HG02588 (cell line): ENCODE results near the gene C1RL.

Experiments used
- ATAC-seq: cut with Tn5 transposase; IDR thresholded peaks from one replicate; pipeline ENCODE4 v1.9.1; 2021; ENCODE audit warnings: mild to moderate bottlenecking, moderate library complexity; ENCODE audit not compliant: unreplicated experiment

Gene C1RL, protein sequence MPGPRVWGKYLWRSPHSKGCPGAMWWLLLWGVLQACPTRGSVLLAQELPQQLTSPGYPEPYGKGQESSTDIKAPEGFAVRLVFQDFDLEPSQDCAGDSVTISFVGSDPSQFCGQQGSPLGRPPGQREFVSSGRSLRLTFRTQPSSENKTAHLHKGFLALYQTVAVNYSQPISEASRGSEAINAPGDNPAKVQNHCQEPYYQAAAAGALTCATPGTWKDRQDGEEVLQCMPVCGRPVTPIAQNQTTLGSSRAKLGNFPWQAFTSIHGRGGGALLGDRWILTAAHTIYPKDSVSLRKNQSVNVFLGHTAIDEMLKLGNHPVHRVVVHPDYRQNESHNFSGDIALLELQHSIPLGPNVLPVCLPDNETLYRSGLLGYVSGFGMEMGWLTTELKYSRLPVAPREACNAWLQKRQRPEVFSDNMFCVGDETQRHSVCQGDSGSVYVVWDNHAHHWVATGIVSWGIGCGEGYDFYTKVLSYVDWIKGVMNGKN

GRCh38 chr12:7108796-7109571 is at the start of gene C1RL:
Gene C1RL (minus strand): TSS chr12:7109214. CDS start chr12:7109180, 34 bp downstream.
- no peak for ATAC-seq

DNA sequence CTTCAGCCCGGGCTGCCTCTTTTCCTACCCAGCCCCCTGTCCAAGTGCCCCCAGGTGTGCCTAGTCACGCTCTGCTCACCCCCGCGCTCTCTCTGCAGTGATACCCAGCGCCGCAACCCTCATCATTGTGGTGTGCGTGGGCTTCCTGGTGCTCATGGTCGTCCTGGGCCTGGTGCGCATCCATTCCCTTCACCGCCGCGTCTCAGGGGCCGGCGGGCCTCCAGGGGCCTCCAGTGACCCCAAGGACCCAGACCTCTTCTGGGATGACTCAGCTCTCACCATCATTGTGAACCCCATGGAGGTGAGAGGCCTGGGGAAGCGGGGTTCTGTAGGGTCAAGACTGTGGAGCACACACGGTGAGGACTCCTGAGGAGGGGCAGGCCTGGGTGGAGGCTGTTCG is 48.4 kb upstream of the C1RL start:
- no peak for ATAC-seq

DNA sequence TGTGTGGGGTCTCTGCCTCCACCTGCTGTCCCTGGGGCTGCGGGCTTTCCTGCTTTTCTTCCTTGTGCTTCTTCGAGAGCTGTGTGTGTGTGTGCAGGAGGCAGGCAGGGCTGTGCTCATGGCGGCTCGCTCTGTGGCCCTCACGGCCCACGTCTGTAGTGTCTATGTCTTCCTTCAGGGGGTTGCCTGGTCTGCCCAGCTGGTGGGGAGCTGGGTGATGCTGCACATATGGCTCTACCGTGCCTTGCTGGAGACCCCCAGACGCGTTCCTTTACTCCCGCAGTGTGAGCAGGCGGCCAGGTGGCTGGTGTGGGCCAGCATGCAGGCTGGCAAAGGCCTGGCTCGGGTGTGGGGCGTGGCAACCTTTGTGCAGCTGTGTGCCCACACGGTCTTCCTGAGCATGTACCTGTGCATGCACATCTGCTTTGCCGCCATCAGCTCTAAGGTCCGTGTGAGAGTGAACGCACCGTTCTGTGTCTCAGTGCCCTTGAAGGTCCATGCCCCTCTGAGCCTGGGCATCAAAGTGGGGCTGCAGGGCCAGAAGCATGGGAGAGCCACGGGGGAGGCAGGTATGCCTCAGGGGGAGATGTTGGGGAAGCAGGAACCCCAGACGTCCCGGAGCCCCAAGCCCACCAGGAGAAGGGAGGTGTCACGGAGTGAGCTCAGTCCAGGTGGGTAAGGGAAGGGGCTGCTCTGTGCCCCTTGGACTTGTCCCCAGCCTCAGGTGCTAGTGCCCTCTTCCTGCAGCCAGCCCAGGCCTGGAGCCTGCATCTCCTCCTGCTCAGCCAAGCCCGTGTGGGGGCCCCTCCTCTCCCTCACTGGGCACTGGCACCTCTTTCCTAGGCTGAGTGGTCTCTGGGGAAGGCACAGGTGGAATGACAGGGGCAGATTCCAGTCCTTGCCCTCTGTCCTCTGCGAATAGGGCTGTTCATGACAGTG is 47.5 kb upstream of the C1RL start:
- ATAC-seq, result no peak

GRCh38 chr12:7155471-7156034 is 46.5 kb upstream of the C1RL start:
- ATAC-seq, result no peak

- ATAC-seq, result no peak
These were observed 46.0 kb upstream of the C1RL start for GRCh38 chr12:7154901-7155470.

DNA sequence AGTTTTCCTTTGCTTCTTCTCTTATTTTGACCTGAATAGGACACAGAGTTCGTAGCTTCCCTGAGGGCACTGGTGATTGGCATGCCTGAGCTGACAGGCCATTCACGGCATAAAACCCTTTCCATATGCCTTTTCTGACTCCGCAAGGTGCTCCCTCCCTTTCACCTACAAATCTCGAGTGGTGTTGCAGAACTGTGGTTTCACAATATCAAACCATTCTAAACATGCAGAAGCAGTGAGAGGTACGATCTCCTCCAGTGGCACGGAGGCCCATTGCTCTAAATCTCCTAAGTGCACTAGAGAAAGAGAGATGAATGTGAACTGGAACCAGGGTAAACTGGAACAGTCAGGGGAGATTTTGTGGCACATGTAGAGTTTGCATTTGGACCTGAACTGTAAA is 45.0 kb upstream of the C1RL start:
- no peak for ATAC-seq

- ATAC-seq, result no peak
These were observed 43.8 kb upstream of the C1RL start for GRCh38 chr12:7152818-7153217.

GRCh38 chr12:7151532-7151931 is 42.5 kb upstream of the C1RL start:
- no peak for ATAC-seq

DNA sequence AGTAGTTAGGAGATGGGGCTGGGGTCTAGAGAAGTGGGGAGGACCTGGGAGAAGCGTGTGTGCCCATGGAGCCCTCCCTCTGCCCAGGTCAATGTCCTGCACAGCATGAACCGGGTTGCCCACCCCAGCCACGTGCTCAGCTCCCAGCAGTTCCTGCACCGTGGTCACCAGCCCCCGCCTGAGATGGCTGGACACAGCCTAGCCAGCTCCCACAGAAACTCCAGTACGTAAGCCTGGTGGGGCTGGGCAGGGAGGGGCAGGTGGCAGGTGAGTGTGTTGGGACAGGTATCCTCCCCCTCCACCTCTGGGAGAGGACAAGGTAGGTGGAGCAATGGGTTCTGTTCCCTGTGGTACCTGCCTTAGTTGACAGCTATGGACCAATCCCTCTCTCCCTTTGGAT is 41.8 kb upstream of the C1RL start:
- no peak for ATAC-seq

DNA sequence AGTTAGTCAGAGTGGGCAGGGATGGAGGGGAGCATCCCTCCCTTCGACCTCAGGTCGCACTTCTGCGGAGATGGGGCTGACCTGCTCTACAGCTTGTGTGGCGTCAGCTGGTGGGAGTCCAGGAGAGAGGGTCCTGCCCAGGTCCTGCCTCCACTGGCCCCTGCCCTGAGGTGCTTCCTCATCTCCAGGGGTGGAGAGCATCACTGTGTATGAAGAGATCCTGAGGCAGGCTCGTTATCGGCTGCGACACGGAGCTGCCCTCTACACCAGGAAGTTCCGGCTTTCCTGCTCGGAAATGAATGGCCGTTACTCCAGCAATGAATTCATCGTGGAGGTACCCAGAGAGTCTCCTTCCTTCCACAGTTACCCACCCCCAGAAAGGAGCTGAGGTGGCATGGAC is 41.3 kb upstream of the C1RL start:
- no peak for ATAC-seq

GRCh38 chr12:7146906-7147305 is 37.9 kb upstream of the C1RL start:
- no peak for ATAC-seq

GRCh38 chr12:7146228-7146627 is 37.2 kb upstream of the C1RL start:
- ATAC-seq, result no peak

GRCh38 chr12:7145671-7146070 is 36.7 kb upstream of the C1RL start:
- no peak for ATAC-seq

GRCh38 chr12:7144414-7145120 is 35.6 kb upstream of the C1RL start:
- no peak for ATAC-seq

- no peak for ATAC-seq
These were observed 34.5 kb upstream of the C1RL start for GRCh38 chr12:7143564-7143963.

GRCh38 chr12:7142809-7143465 is 33.9 kb upstream of the C1RL start:
- no peak for ATAC-seq

- ATAC-seq, result no peak
These were observed 33.1 kb upstream of the C1RL start for GRCh38 chr12:7142056-7142644.

GRCh38 chr12:7141351-7142005 is 32.5 kb upstream of the C1RL start:
- no peak for ATAC-seq
